Nephron progenitor cell (in vitro differentiated cells): ENCODE measurements around the gene DHRS3.

ENCODE experiments used
- DNase-seq: peaks from one replicate; pipeline ENCODE4 v3.0.0; 2021
- H3K27ac Mint-ChIP-seq: 2 replicates; pipeline ENCODE4 v1.8.0; 2021; ENCODE audit warnings: mild to moderate bottlenecking, moderate library complexity, mixed read lengths
- H3K27me3 Mint-ChIP-seq: 2 replicates; pipeline ENCODE4 v1.8.0; 2021; ENCODE audit warnings: mild to moderate bottlenecking, low read depth, mixed read lengths; ENCODE audit not compliant: poor library complexity
- H3K36me3 Mint-ChIP-seq: 2 replicates; pipeline ENCODE4 v1.8.0; 2021; ENCODE audit warnings: low read depth, mixed read lengths
- H3K4me1 Mint-ChIP-seq: 2 replicates; pipeline ENCODE4 v1.8.0; 2021; ENCODE audit warnings: mixed read lengths
- H3K4me3 Mint-ChIP-seq: 2 replicates; pipeline ENCODE4 v1.8.0; 2021; ENCODE audit warnings: mild to moderate bottlenecking, moderate library complexity, mixed read lengths
- H3K9me3 Mint-ChIP-seq: 2 replicates; pipeline ENCODE4 v1.8.0; 2021; ENCODE audit warnings: mild to moderate bottlenecking, moderate library complexity, mixed read lengths
- CTCF ChIP-seq: fragments of 200-600 bp; sonication (generic); IDR thresholded peaks from 2 replicates; pipeline ENCODE4 v1.5.0; 2021; ENCODE audit warnings: antibody characterized with exemption

Gene DHRS3

GRCh38 chr1:12573015-12573825 is 44.8 kb downstream of the DHRS3 start:
- Mint-ChIP-seq H3K27ac (peak overlapping the region; percentile 60), H3K27me3 (peaks cover 4% of the 10 kb centered on the region), H3K4me1 (peaks cover 11% of the 10 kb centered on the region), H3K9me3 (peaks cover 5% of the 10 kb centered on the region), H3K36me3 (peaks cover 55% of the 10 kb centered on the region), H3K4me3 (no peak overlapping the region)
- TF ChIP-seq CTCF, result no peak
- no peak for DNase-seq

GRCh38 chr1:12572522-12572921 is 45.5 kb downstream of the DHRS3 start:
- Mint-ChIP-seq H3K4me3 (no peak overlapping the region), H3K27ac (no peak overlapping the region), H3K27me3 (no peaks in the 10 kb centered on the region), H3K9me3 (peaks cover 5% of the 10 kb centered on the region), H3K36me3 (peaks cover 56% of the 10 kb centered on the region), H3K4me1 (peaks cover 11% of the 10 kb centered on the region)
- no peak for DNase-seq
- TF ChIP-seq CTCF, result no peak

GRCh38 chr1:12570291-12570690 is 47.7 kb downstream of the DHRS3 start:
- DNase-seq, result no peak
- Mint-ChIP-seq H3K27me3 (no peaks in the 10 kb centered on the region), H3K4me1 (peaks cover 11% of the 10 kb centered on the region), H3K4me3 (no peak overlapping the region), H3K27ac (no peak overlapping the region), H3K9me3 (peaks cover 7% of the 10 kb centered on the region), H3K36me3 (peaks cover 60% of the 10 kb centered on the region)
- TF ChIP-seq CTCF, result no peak

- TF ChIP-seq CTCF, result no peak
- no peak overlapping the region for H3K4me3 Mint-ChIP-seq
- peaks cover 3% of the 10 kb centered on the region for H3K4me1 Mint-ChIP-seq
- peaks cover 64% of the 10 kb centered on the region for H3K36me3 Mint-ChIP-seq
- H3K9me3 Mint-ChIP-seq, result peaks cover 25% of the 10 kb centered on the region
- DNase-seq, result no peak
- H3K27ac Mint-ChIP-seq, result peak overlapping the region; percentile 37
- no peaks in the 10 kb centered on the region for H3K27me3 Mint-ChIP-seq
These were observed 49.8 kb downstream of the DHRS3 start for GRCh38 chr1:12568009-12568767.

GRCh38 chr1:12567288-12567819 is 50.7 kb downstream of the DHRS3 start:
- H3K27ac Mint-ChIP-seq, result peak overlapping the region; percentile 71
- no peaks in the 10 kb centered on the region for H3K4me1 Mint-ChIP-seq
- no peaks in the 10 kb centered on the region for H3K27me3 Mint-ChIP-seq
- no peak overlapping the region for H3K4me3 Mint-ChIP-seq
- H3K36me3 Mint-ChIP-seq, result peaks cover 64% of the 10 kb centered on the region
- no peak for DNase-seq
- TF ChIP-seq CTCF, result no peak
- peaks cover 30% of the 10 kb centered on the region for H3K9me3 Mint-ChIP-seq
